GM12891 (cell line): ENCODE measurements around the gene COL25A1.

Source experiments
- POLR2A ChIP-seq: IDR thresholded peaks from 2 replicates; pipeline ENCODE4 v1.6.1; 2011; ENCODE audit warnings: low read depth, low read length, control low read depth
- POLR2AphosphoS5 ChIP-seq: IDR thresholded peaks from 2 replicates; pipeline ENCODE4 v1.6.1; 2011; ENCODE audit warnings: low read depth, low read length, control low read depth
- TAF1 ChIP-seq: IDR thresholded peaks from 2 replicates; pipeline ENCODE4 v1.6.1; 2011; ENCODE audit warnings: low read depth, low read length, control low read depth

- no peak for TF ChIP-seq POLR2A
- TF ChIP-seq POLR2AphosphoS5: no peak
- no peak for TF ChIP-seq TAF1
Measured at GRCh38 chr4:108799306-108799705, 503.2 kb downstream of the COL25A1 start.
